HG02759 (cell line): ENCODE data around the gene PARD3B.

Source experiments
- ATAC-seq: cut with Tn5 transposase; IDR thresholded peaks from one replicate; pipeline ENCODE4 v1.9.1; 2021; ENCODE audit warnings: mild to moderate bottlenecking, moderate library complexity; ENCODE audit not compliant: unreplicated experiment

The PARD3B gene

GRCh38 chr2:204654669-204655068 is 109.4 kb downstream of the PARD3B start:
- ATAC-seq, result no peak

- ATAC-seq, result no peak
Observed at GRCh38 chr2:204655101-204655500, 109.8 kb downstream of the PARD3B start.

GRCh38 chr2:204655626-204656025 is 110.4 kb downstream of the PARD3B start:
- no peak for ATAC-seq

- ATAC-seq, result no peak
Observed at GRCh38 chr2:204657024-204657423, 111.7 kb downstream of the PARD3B start.

GRCh38 chr2:204662956-204663355 is 117.7 kb downstream of the PARD3B start:
- no peak for ATAC-seq

- ATAC-seq, result no peak
Observed at GRCh38 chr2:204663816-204664425, 118.6 kb downstream of the PARD3B start.

GRCh38 chr2:204664708-204665121 is 119.4 kb downstream of the PARD3B start:
- ATAC-seq, result no peak

GRCh38 chr2:204665207-204665606 is 119.9 kb downstream of the PARD3B start:
- no peak for ATAC-seq

- no peak for ATAC-seq
Observed at GRCh38 chr2:204665771-204666170, 120.5 kb downstream of the PARD3B start.

- ATAC-seq, result no peak
Observed at GRCh38 chr2:204667990-204668389, 122.7 kb downstream of the PARD3B start.

- no peak for ATAC-seq
Observed at GRCh38 chr2:204669382-204669781, 124.1 kb downstream of the PARD3B start.

- no peak for ATAC-seq
Observed at GRCh38 chr2:204670124-204670523, 124.8 kb downstream of the PARD3B start.

- ATAC-seq, result no peak
Observed at GRCh38 chr2:204670756-204671155, 125.5 kb downstream of the PARD3B start.

GRCh38 chr2:204672772-204673171 is 127.5 kb downstream of the PARD3B start:
- no peak for ATAC-seq

GRCh38 chr2:204673877-204674276 is 128.6 kb downstream of the PARD3B start:
- ATAC-seq, result no peak

- ATAC-seq, result no peak
Observed at GRCh38 chr2:204678031-204678430, 132.8 kb downstream of the PARD3B start.

- no peak for ATAC-seq
Observed at GRCh38 chr2:204680576-204680975, 135.3 kb downstream of the PARD3B start.

GRCh38 chr2:204681412-204681811 is 136.1 kb downstream of the PARD3B start:
- ATAC-seq, result no peak

GRCh38 chr2:204683384-204683783 is 138.1 kb downstream of the PARD3B start:
- ATAC-seq, result no peak

GRCh38 chr2:204686406-204686805 is 141.1 kb downstream of the PARD3B start:
- no peak for ATAC-seq

- no peak for ATAC-seq
Observed at GRCh38 chr2:204687776-204688175, 142.5 kb downstream of the PARD3B start.

GRCh38 chr2:204691911-204692510 is 146.7 kb downstream of the PARD3B start:
- no peak for ATAC-seq

- ATAC-seq, result no peak
Observed at GRCh38 chr2:204692790-204693189, 147.5 kb downstream of the PARD3B start.
